Measurements from ENCODE around the gene CNTN5. TPM values are rescaled to one million over a fixed set of nuclear protein-coding genes. Genes with fewer than 3 reads are reported as not detected.

CNTN5 gene
- total and polyA plus RNA-seq, 2 donors (not counting 1 experiment from before 2014, with no cell fraction given) = 0.17 TPM; not detected in 1

DNA sequence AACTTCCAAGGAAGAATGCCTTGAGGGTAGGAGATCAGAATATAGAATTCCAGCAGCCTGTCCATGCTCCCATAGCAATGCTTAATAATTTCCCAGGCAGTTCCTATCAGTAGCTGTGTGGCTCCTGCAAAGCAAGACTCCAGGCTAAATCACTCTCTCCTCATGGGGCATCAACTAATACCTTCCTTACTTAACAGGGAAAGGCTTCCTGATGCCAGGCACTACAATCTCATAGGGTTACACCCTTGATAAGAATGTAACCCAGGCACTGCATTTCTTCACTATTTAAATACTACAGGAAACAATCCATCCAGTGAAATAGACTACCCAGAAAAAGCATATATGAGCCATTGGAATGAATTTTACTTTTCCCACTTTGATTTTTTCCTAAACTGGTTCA, 1051.4 kb downstream of the CNTN5 start:
- H3K9ac ChIP-seq (ENCODE audit: insufficient read depth, low read length) = no peak overlapping the region
- H3K36me3 ChIP-seq (ENCODE audit: control insufficient read depth, insufficient read depth, low read length) = no peaks in the 10 kb centered on the region
- no peak for TF ChIP-seq EZH2 (IDR thresholded peaks at IDR 0.05; ENCODE audit: low read length, missing control alignments)
- TF ChIP-seq CTCF (conservative IDR thresholded peaks at IDR 0.05 in 1 of 2, IDR thresholded peaks at IDR 0.05 in 1 of 2; ENCODE audit: low read depth in 1 of 2, low read length in 2 of 2) = no peak
- no peaks in the 10 kb centered on the region for H3K79me2 ChIP-seq (ENCODE audit: control insufficient read depth, insufficient read depth, low read length)
- no peak for DNase-seq (ENCODE audit: low read depth in 2 of 2)
- no peak overlapping the region for H2AFZ ChIP-seq (ENCODE audit: low read length)
- no peak overlapping the region for H3K27ac ChIP-seq (ENCODE audit: insufficient read depth, low read length)
- no peaks in the 10 kb centered on the region for H4K20me1 ChIP-seq (ENCODE audit: control insufficient read depth, extremely low read depth, insufficient read depth, low read length)
- H3K27me3 ChIP-seq (ENCODE audit: control insufficient read depth, insufficient read depth, low read length) = no peaks in the 10 kb centered on the region
- H3K4me2 ChIP-seq (ENCODE audit: extremely low read depth, insufficient read depth, low read length) = no peak overlapping the region
- H3K4me3 ChIP-seq (replicated peaks in 1 of 4; ENCODE audit: control extremely low read depth in 1 of 4, insufficient read depth in 1 of 4, low read depth in 3 of 4, low read length in 4 of 4) = no peak overlapping the region
- H3K9me3 ChIP-seq (ENCODE audit: control insufficient read depth, insufficient read depth, low read depth, low read length) = no peaks in the 10 kb centered on the region
- no peaks in the 10 kb centered on the region for H3K4me1 ChIP-seq (ENCODE audit: control insufficient read depth, extremely low read depth, insufficient read depth, low read length)

DNA sequence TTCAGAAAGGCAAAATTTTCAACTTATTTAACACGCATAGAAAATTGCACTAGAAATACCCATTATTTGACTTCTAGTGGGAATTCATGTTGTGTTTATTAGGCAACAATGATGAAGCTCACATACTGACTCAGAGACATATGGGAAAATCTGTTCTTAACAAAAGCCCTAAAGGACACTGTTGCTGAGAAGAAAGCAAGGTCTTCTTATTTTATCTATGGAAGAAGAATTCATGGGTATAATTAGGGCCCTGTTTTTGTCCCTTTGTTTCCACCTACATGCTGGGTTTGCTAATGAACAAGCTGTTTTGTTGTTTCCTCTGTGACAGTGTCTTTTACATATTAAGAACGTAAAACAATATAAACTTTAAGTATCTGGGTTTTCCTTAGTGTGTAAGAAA, 1059.6 kb downstream of the CNTN5 start:
- H2AFZ ChIP-seq (ENCODE audit: low read length) = no peak overlapping the region

DNA sequence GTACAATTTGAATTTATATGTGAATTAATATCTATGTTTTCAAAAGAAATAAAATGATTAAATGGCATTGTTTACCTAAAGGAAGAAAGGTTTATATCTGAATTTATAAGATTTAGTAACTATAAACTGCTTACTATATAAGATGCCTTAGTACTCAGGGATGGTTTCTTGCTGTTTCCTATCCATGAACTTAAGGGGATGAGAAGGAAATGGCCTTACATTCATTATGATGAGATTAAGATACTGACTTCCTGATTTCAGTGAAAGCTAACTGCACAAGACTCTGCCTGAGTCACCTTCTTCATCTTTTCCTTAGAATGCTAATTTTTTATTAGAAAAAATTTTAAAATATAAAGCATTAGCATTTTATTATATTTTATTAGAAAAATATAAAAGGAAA, 1060.1 kb downstream of the CNTN5 start:
- Histone ChIP-seq H3K9ac (ENCODE audit: insufficient read depth, low read length) (no peak overlapping the region), H3K4me1 (ENCODE audit: control insufficient read depth, extremely low read depth, insufficient read depth, low read length) (no peaks in the 10 kb centered on the region), H3K9me3 (ENCODE audit: control insufficient read depth, insufficient read depth, low read depth, low read length) (no peaks in the 10 kb centered on the region), H3K79me2 (ENCODE audit: control insufficient read depth, insufficient read depth, low read length) (no peaks in the 10 kb centered on the region), H3K4me2 (ENCODE audit: extremely low read depth, insufficient read depth, low read length) (no peak overlapping the region), H2AFZ (ENCODE audit: low read length) (no peak overlapping the region), H3K27me3 (ENCODE audit: control insufficient read depth, insufficient read depth, low read length) (no peaks in the 10 kb centered on the region), H3K4me3 (replicated peaks in 1 of 4; ENCODE audit: control extremely low read depth in 1 of 4, insufficient read depth in 1 of 4, low read depth in 3 of 4, low read length in 4 of 4) (no peak overlapping the region), H3K27ac (ENCODE audit: insufficient read depth, low read length) (no peak overlapping the region), H3K36me3 (ENCODE audit: control insufficient read depth, insufficient read depth, low read length) (no peaks in the 10 kb centered on the region), H4K20me1 (ENCODE audit: control insufficient read depth, extremely low read depth, insufficient read depth, low read length) (no peaks in the 10 kb centered on the region)
- TF ChIP-seq CTCF (conservative IDR thresholded peaks at IDR 0.05 in 1 of 2, IDR thresholded peaks at IDR 0.05 in 1 of 2; ENCODE audit: low read depth in 1 of 2, low read length in 2 of 2) = no peak
- TF ChIP-seq EZH2 (IDR thresholded peaks at IDR 0.05; ENCODE audit: low read length, missing control alignments) = no peak
- no peak for DNase-seq (ENCODE audit: low read depth in 2 of 2)

More for the DNA sequence above, 1059.6 kb downstream of the CNTN5 start:
- H4K20me1 ChIP-seq (ENCODE audit: control insufficient read depth, extremely low read depth, insufficient read depth, low read length) = no peaks in the 10 kb centered on the region
- no peak overlapping the region for H3K4me3 ChIP-seq (replicated peaks in 1 of 4; ENCODE audit: control extremely low read depth in 1 of 4, insufficient read depth in 1 of 4, low read depth in 3 of 4, low read length in 4 of 4)
- H3K4me2 ChIP-seq (ENCODE audit: extremely low read depth, insufficient read depth, low read length) = no peak overlapping the region
- H3K79me2 ChIP-seq (ENCODE audit: control insufficient read depth, insufficient read depth, low read length) = no peaks in the 10 kb centered on the region
- H3K9me3 ChIP-seq (ENCODE audit: control insufficient read depth, insufficient read depth, low read depth, low read length) = no peaks in the 10 kb centered on the region
- H3K36me3 ChIP-seq (ENCODE audit: control insufficient read depth, insufficient read depth, low read length) = no peaks in the 10 kb centered on the region
- TF ChIP-seq CTCF (conservative IDR thresholded peaks at IDR 0.05 in 1 of 2, IDR thresholded peaks at IDR 0.05 in 1 of 2; ENCODE audit: low read depth in 1 of 2, low read length in 2 of 2) (no peak), EZH2 (IDR thresholded peaks at IDR 0.05; ENCODE audit: low read length, missing control alignments) (no peak)
- no peak for DNase-seq (ENCODE audit: low read depth in 2 of 2)
- H3K27me3 ChIP-seq (ENCODE audit: control insufficient read depth, insufficient read depth, low read length) = no peaks in the 10 kb centered on the region
- H3K9ac ChIP-seq (ENCODE audit: insufficient read depth, low read length) = no peak overlapping the region
- H3K4me1 ChIP-seq (ENCODE audit: control insufficient read depth, extremely low read depth, insufficient read depth, low read length) = no peaks in the 10 kb centered on the region
- no peak overlapping the region for H3K27ac ChIP-seq (ENCODE audit: insufficient read depth, low read length)
